Right lobe of liver (tissue), 4 donors: Measurements from ENCODE around the gene POMT1.

Source experiments
- POLR2A ChIP-seq: fragments of 450-650 bp; IDR thresholded peaks from one replicate; pipeline ENCODE4 v1.6.1; 2017; ENCODE audit warnings: antibody characterized with exemption, mild to moderate bottlenecking
- TF ChIP-seq, protein P1 (sequence below), 4 donors: fragments of 200-600 bp in 3 of 4; fragments of 450-650 bp in 1 of 4; IDR thresholded peaks; one replicate each; pipeline versions ENCODE4 v1.5.1 to v1.8.0; 2016 to 2022; ENCODE audit warnings: antibody characterized with exemption in 4 of 4, mild to moderate bottlenecking in 2 of 4
- donor health status: DM: no; HTN: no; CAD: no.
- donor health status: DM: no; HTN: no; CAD: no.
- donor health status: DM: no; HTN: yes; CAD: no.

DNA sequence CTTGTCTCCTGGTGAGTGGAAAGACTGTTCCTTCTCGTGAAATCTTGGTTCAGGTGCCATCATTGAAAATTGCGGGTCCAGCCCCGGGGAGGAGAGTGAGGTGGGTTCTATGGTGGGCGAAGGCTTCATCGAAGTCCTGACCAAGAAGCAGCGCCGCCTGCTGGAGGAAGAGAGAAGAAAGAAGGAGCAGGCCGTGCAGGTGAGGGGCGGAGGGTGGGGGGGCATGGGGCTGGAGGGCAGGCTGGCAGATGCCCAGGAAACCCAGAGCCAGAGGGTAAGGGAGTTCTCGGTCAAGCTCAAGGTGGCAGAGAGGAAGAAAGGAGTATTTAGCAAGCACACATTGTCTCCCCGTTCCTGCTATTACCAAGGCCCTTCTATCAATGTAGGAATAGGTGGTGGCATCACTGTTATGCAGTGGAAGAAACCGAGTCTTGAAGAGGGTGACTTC, 24.3 kb upstream of the POMT1 start:
- TF ChIP-seq, protein P1, sequence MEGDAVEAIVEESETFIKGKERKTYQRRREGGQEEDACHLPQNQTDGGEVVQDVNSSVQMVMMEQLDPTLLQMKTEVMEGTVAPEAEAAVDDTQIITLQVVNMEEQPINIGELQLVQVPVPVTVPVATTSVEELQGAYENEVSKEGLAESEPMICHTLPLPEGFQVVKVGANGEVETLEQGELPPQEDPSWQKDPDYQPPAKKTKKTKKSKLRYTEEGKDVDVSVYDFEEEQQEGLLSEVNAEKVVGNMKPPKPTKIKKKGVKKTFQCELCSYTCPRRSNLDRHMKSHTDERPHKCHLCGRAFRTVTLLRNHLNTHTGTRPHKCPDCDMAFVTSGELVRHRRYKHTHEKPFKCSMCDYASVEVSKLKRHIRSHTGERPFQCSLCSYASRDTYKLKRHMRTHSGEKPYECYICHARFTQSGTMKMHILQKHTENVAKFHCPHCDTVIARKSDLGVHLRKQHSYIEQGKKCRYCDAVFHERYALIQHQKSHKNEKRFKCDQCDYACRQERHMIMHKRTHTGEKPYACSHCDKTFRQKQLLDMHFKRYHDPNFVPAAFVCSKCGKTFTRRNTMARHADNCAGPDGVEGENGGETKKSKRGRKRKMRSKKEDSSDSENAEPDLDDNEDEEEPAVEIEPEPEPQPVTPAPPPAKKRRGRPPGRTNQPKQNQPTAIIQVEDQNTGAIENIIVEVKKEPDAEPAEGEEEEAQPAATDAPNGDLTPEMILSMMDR (IDR thresholded peaks at IDR 0.05), result peak in 3 of 4 donors; percentile 39 to 51 (median 48)
- no peak for TF ChIP-seq POLR2A
